ENCODE data around the gene PCK2.

GRCh38 chr14:24141097-24141880 is 47.2 kb downstream of the PCK2 start, which contains the start of gene EMC9:
- TF ChIP-seq, protein P1, sequence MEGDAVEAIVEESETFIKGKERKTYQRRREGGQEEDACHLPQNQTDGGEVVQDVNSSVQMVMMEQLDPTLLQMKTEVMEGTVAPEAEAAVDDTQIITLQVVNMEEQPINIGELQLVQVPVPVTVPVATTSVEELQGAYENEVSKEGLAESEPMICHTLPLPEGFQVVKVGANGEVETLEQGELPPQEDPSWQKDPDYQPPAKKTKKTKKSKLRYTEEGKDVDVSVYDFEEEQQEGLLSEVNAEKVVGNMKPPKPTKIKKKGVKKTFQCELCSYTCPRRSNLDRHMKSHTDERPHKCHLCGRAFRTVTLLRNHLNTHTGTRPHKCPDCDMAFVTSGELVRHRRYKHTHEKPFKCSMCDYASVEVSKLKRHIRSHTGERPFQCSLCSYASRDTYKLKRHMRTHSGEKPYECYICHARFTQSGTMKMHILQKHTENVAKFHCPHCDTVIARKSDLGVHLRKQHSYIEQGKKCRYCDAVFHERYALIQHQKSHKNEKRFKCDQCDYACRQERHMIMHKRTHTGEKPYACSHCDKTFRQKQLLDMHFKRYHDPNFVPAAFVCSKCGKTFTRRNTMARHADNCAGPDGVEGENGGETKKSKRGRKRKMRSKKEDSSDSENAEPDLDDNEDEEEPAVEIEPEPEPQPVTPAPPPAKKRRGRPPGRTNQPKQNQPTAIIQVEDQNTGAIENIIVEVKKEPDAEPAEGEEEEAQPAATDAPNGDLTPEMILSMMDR (IDR thresholded peaks at IDR 0.05) = peak in 1 of 3 experiments; percentile 52
- peak in 1 of 2 donors; percentile 73 for TF ChIP-seq POLR2A (IDR thresholded peaks at IDR 0.05)

All from vagina (tissue), 2 donors.